GM21515 (cell line): ENCODE results near the gene ADAMTS17.

Source experiments
- ATAC-seq: cut with Tn5 transposase; IDR thresholded peaks from one replicate; pipeline ENCODE4 v1.9.1; 2021; ENCODE audit not compliant: unreplicated experiment

ADAMTS17 gene

DNA sequence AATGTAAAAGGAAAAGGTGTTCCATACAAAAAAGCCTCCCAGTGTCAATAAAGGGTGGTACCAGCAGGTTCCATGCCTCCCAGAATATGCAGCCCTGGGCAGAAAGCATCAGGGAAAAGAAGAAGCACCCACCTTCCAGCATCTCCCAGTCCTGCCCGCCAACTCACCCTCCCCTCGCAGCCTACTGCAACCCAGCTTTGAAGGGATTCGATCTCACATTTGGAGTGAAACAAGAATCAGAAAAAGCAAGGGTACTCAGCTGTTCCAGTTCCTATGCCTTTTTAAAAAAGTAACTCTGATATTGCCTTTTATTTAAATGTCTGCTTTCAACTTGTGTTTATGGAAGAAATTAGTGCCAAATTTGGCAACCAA lies 166.9 kb downstream of the ADAMTS17 start:
- no peak for ATAC-seq

DNA sequence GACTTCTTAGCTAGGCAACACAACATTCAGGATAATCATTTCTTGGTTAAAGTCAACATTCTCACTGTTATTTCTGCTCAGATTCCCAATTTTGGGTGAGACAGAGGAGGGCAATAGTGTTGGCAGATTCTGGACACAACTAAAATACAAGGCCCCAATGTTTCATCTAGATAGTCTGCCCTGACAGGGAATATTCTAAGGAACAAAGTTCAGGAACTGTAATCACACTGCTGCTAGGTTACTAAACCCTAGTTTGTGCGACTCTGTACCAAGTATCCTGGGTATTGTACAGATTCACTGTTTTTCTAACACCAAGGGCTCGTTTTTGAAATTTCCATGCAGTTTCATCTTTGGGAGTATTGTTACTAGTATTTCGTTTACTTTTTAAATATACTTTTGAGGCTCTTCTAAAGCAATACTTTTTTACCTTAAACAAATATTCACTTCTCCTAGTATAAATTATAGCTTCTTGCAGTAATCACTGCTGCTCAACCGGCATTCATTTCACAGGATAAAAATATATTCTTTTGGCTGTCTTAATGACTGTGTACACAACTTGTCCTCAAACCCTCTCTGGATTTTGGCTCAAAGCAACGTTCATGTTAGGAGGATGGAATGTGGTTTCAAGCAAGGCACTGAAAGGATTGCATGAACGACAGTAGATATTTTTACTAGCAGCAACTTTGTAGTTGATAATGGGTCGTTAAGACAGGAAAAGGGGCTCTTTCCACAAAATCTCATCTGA lies 167.4 kb downstream of the ADAMTS17 start:
- no peak for ATAC-seq

DNA sequence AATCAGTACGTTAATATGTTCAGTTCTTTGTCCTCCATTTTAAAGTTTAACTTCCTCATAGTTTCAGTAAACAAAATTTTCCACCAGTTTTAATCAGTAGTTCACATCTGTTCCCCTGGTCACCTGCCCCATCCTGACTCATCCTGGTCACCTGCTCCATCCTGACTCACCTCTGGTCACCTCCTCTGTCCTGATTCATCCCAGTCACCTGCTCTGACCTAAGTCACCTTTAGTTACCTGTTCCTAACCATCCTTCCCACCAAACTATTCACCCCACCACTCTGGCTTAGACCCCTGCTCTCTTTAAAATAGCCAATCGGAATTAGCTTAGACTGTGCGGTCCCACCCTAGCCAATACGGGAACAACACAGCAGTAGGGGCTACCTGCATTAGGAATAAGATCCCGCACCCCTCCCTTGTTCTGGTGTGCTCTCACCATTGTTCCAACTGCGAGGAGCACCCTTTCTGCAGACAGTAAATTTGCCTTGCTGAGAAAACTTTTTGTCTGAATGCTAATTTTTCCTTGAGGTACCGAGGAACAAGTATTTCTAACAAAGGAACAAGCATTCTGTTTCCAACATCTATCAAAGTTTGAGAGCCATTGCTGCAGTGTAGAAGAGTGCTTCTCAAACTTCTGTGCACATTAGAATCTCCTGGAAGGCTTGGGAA lies 169.3 kb downstream of the ADAMTS17 start:
- no peak for ATAC-seq

DNA sequence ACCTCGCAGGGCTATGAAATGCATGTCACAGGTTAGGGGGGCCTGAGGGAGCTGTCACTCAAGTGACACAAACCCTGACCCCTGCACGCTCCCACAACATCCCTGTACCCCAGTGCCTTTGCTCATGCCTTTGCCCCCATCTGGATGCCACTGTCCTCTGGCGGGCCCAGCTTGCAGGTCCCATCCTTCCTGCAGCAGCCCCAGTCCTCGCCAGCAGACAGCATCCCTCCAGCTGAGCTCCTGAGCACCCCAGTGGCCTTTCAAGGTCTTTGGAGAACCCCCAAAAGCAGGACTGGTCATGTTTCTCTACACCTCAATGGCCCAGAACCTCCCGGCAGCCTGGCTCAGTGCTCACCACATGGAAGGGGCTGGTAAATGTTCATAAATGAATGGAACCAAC lies 170.4 kb downstream of the ADAMTS17 start:
- no peak for ATAC-seq

DNA sequence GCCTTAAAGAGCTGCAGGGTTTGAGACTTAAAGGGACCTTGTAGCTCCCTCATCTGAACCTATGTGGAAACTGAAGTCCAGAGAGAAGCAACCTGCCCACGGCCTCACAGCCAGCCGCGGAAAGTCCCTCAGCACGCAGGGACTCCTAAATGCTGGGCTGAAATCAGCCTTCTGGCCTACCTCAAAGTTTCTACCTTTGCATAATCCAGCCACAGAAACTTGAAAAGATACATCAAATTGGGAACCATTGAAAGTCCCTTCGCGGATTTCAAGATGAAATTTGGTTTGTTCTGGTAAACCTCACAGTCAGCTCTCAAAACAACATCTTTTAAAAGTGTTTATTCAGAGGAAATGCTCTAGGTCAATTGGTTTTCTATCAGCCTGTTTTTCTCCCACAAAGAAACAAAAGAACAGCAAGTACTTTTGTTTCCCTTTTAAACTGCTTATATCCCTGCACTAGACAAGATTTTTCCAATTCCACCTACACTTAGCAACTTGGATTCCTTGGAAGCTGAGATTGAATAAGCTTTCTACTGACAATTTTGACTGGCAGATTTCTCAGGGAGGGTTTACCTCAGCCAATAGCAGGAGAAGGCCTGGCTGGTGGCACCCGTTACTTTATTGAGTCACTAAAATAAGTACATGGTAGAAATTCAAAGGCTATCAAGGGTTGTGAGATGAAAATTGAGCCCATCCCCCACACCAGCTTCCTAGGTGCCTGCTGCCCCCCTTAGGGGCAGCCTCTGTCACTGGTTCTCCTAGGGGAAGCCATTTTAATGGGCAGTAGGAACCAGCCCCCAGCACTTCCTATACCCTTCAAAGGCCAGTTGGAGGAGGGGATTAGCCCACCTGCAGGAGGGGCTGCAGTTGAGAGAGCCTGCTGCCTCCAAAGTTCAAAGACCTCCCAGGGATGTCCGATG lies 171.2 kb downstream of the ADAMTS17 start:
- ATAC-seq: peak; percentile 90

DNA sequence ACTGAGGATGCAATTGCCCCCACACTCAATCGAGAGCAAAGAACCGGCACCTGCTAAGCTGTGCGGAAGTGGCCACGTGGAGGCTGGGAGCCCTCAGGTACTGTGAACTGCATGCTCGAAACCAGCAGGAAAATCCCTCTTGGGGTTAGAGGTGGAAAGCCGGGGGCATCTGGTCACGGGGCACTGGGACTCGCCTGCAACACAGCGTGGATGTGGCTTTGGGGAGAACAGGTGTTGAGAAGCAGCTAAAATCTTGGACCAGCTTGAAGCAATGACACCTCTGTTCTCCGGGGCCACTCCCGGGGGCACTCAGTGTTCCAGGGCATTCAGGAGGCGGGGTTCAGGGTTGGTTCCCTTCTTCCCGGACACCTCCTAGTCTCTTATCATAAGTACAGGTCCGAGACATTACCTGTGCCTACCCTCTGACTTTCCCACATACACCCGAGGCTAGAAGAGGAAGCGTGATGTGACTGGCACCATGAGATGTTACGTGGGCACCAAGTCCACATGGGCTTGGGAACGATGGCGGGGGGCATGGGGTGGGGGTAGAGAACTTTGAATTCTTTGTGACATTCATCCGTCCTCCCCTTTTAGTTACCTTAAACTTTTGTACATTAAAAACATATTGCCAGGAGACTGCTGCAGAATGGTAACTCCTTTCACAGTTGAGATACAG lies 172.0 kb downstream of the ADAMTS17 start:
- ATAC-seq: no peak

DNA sequence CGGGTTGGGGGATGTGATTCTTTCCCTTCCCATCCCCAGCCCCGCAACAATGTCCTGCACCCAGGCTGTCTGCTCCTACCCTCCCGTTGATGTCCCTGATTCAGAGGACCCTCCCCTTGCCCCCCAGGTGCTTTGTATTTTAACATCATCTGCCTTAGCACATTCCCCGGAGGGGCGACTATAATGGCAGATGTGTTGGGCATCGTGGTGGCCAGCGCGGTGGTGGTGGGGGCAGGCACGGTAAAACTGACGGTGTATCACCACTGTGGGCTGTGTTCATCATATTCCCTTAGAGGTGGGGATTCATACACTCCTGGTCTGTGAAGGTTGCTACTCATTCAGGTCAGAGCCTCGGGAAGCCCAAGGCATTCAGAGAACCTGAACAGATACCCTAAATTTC lies 173.0 kb downstream of the ADAMTS17 start:
- no peak for ATAC-seq

DNA sequence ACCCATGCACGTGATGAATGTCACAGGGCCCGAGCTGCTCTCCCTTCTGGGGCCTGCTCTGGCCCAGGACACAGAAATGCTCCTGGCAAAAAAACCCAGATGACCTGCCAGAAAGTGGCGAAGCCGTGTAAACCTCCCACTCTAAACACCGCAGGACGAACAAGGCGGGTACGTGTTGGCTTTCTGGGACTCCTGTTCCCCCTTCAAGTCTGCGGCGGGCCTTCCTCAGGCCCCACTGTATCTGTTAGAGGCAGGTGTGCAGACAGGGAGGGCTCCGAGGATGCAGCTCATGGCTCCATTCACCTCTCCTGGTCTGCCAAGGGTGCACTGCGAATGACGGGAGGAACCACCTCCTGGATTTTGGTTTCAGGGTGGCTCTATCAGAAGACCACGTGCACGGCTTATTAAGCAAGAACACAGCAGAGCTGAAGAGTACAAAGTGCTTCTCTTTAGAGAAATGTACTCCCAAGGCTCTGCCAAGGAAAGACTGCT lies 173.8 kb downstream of the ADAMTS17 start:
- no peak for ATAC-seq

DNA sequence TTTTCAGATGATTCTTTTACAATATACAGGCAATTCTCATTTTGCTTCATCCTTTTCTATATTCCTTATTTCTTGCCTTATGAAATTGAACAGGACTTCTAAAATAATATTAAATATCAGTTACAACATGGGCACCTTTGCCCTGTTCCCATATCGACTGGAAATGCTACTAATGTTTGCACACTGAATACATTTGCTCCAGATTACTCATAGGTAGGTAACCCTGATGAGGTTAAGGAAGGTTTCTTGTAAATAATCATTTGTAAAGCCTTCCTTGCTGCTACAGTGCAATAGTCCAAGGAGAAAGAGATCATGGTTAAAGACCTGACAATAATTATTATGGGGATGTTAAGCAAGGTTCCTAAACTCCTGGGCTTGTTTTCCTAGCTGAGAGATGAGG lies 175.5 kb downstream of the ADAMTS17 start:
- ATAC-seq: no peak

DNA sequence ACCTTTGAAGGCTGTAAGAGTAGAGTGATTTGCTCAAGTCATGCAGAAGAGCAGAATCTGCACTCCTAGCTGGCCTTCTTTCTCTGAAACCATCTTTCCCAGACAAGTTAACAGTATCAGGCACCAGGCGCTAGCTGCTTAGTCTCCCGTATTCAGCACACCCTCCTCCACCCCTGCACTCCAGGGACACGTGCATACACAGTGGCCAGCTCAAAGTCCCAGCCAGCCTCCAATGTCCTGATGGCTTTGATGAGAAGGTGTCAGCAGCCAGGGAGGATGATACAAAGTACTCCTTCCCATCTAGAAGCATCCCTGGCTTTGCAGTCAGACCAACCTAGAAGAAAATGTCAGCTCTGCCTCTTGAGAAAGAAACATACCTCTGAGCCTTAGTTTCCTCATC lies 177.8 kb downstream of the ADAMTS17 start:
- no peak for ATAC-seq

DNA sequence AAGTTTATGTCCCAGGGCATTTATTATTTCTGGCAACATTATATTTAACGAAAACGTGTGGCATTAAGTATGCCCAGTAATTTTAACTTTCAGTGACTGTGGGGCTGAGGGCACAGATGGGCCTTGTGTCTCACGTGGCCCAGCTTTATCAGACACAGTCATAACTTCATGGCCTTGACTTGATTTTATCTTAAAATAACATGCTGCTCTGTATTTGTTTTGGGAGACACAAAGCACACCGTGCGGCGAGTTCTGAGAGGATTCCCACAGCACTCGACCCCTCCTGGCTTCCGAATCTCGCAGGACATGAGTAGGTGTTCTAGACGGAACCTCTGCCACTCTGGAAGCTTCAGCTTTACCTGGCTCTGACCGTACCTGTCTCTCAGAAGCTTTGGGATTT lies 180.8 kb downstream of the ADAMTS17 start:
- no peak for ATAC-seq

DNA sequence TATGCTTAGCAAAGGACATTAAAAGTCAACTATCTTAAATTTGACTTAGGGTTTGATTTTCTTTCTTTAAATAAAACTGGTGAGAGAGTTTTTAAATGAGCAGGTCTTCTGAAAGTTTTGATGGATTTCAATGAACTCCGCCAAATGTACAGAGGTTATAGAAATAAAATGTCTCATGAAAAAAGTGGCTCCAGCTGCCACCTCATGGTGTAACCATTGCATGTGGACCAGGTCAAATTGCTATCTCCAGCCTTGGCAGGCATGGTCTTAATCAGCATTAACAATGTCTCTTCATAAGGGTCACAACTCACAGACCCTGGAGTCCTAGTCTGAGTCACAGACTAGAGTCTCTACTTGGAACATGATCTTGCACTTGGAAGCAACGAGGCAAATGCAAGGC lies 182.3 kb downstream of the ADAMTS17 start:
- ATAC-seq: no peak

DNA sequence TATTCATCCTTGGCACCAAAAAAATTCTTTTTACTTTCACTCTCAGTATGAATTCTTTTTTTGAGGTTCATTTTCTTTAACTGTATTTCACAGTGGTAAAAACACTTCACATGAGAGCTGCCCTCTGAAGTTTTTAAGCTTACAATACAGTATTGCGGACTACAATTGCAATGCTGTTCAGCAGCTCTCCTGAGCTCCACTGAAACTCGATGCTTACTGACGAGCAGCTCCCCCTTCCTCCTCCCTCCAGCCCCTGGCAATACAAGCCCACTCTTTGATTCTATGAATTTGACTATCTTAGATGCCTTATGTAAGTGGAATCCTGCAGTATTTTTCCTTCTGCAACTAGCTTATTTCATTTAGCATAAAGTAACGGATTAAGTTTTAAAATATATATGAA lies 183.4 kb downstream of the ADAMTS17 start:
- no peak for ATAC-seq

DNA sequence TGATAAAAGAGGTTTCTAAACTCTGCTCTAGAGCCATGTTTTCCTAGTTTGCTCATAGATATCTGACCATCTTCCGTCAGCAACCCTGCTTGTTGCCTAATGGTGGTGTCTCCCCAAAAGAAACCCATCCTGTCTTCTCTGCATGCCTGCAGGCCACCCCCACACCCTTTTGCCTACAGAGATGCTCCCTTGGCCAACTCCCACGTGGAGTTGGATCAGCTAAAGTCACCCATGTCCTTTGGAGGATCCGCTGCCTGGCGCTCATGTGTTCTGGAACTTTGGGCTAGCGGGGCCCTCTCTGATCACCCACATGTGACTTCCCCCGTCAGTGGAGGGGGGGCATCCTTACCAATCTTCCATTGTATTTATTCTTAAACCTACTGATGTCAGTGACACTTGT lies 185.6 kb downstream of the ADAMTS17 start:
- ATAC-seq: no peak

DNA sequence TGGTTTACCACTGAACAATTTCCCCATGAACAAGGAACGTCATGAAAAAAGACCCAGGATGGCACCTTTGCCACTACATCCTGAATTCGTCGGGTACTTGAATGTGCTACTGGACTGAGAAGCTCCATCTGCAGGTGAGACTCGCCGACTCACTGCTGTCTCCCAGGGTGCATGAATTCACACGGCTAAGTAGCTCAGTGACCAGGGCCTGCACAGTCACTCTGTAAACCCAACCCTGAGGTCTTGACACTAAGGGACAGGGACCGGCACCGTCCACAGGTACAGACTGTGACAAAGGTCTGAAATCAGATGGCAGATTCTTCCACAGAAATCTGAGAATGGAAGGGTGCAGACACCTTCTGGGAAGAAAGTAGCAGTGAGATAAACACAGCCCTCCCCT lies 187.4 kb downstream of the ADAMTS17 start:
- no peak for ATAC-seq

DNA sequence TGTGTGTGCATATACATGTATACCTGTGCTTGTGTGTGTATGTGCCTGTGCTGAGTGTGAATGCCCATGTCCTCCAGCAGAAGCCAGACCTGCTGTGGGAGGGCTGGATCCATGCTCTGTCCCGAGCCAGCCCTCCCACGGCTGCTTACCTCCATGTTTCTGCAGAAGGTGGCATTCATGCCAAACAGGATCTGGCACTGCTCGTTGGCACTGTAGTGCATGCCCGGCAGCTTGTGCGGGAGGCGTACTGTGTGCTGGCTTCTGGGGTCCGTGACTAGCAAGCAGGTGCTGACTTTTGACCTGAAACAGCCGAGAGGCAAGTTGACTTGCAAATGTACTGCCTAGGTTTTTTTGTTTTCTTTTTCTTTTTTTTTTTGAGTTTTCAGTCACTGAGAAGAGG lies 189.3 kb downstream of the ADAMTS17 start:
- no peak for ATAC-seq

DNA sequence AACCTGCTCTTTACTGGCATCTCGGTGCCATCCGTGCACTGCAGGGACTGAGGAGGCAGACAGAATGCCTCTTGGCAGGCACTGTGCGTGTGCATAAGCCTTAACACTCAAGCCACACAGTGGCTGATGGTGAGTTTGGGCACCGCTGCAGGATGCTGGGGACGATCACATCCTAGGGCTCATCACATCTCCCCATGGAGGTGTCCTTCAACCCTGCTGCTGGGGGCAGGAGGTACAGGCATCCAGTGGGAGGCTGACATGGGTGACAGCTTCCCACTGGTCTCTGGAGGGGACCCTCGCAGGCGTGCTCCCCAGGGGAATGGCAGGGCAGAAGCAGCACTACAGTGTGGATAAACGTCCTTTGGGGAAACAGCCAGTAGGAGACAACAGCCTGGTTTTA lies 190.9 kb downstream of the ADAMTS17 start:
- no peak for ATAC-seq

DNA sequence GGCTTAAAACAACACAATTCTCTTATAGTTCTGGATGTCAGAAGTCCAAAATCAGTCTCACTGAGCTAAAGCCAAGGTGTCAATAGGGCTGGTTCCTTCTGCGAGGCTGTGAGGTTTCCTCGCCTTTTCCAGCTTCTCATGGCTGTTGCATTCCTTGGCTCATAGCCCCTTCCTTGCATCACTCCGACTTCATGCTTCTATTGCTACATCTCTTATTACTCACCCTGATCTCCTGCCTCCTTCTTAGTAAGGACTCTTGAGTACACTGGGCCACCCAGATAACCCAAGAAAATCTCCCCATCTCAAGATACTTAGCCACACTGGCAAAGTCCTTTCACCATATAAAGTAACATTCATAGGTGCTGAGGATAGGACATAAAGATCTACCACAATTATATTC lies 193.9 kb downstream of the ADAMTS17 start:
- no peak for ATAC-seq

DNA sequence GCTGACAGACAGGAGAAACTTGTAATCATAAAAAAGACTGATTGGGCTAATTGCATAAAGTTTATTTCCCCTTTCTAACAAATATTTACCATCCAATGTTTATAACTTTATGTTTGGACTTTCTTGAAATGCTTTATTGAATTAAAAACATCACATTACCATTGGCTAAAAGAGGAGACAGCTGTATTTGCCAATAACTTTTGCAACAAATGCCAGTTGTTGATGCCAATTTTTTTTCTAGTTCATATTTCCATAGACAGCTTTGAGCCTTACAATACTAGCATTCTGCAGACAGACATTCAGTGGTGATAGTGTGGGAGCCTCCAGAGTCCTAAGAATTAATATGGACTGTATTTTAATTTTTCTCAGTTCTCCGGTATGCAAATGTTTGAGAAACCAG lies 198.4 kb downstream of the ADAMTS17 start:
- no peak for ATAC-seq

DNA sequence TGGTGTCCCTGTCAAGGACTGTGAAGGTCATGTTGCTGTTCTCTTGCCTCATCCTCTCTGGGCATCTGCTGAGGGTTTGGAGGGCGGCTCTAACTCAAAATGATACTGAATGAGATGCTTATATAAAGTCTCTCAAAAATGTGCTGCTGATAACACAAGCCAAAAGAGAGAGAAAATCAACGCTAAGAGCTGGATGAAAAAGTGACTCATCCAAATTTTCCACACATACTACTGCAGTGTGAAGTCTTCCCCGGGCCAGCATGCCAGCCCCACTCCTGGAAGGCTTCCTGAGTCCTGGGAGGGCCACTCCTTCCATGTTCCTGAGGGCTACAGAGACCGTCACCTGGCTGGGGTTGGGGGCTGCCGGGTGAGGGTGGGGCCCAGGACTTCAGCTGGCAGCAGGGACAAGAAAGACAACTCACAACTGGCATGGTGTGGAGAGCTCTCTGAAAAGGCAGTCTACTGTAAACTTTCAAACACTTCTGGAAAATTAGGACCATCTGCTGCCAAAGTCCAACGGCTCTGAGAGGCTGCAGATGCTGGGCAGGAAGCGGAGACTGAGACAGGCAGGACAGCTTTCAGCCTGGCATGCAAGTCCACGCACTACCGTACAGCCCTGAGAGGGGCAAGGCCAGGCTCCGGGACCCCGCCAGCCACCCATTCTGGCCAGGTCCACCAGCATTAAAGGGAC lies 200.3 kb downstream of the ADAMTS17 start:
- ATAC-seq: no peak
